IPS DF 4.7 (cell line): ENCODE data around the gene PRRG1.
"Not testable (repeated sequence)": the region's sequence is repeated elsewhere in the genome, so short reads cannot be mapped to it uniquely, and the experiment has no call there.

ENCODE experiments used
- DNase-seq: peaks from one replicate; pipeline ENCODE4 v3.0.0-alpha.2; 2013; ENCODE audit warnings: low spot score; ENCODE audit errors: extremely low read depth

PRRG1 gene

GRCh38 chrX:37349221-37350033 is at the start of gene PRRG1:
Gene PRRG1, plus strand, starts transcription at chrX:37349364. Its CDS starts 56,886 bp downstream, at chrX:37406250.
- DNase-seq, result no peak

GRCh38 chrX:37302569-37302968 is 46.6 kb upstream of the PRRG1 start:
- no peak for DNase-seq

- DNase-seq, result not testable (repeated sequence)
Observed at GRCh38 chrX:37305238-37305637, 43.9 kb upstream of the PRRG1 start.

- no peak for DNase-seq
Observed at GRCh38 chrX:37314531-37314930, 34.6 kb upstream of the PRRG1 start.

GRCh38 chrX:37315511-37316248 is 33.5 kb upstream of the PRRG1 start:
- no peak for DNase-seq

GRCh38 chrX:37320541-37321203 is 28.5 kb upstream of the PRRG1 start:
- no peak for DNase-seq

- DNase-seq, result no peak
Observed at GRCh38 chrX:37330642-37331041, 18.5 kb upstream of the PRRG1 start.

GRCh38 chrX:37331546-37331945 is 17.6 kb upstream of the PRRG1 start:
- DNase-seq, result no peak

GRCh38 chrX:37332055-37332454 is 17.1 kb upstream of the PRRG1 start:
- no peak for DNase-seq

GRCh38 chrX:37332987-37333658 is 16.0 kb upstream of the PRRG1 start:
- DNase-seq, result no peak

GRCh38 chrX:37347420-37347819 is 1.7 kb upstream of the PRRG1 start:
- no peak for DNase-seq

- no peak for DNase-seq
Observed at GRCh38 chrX:37348231-37348970, 763 bp upstream of the PRRG1 start.

- DNase-seq, result no peak
Observed at GRCh38 chrX:37348971-37349220, 268 bp upstream of the PRRG1 start.

GRCh38 chrX:37350034-37350365 is 836 bp downstream of the PRRG1 start:
- DNase-seq, result no peak

- DNase-seq, result no peak
Observed at GRCh38 chrX:37353646-37354045, 4.5 kb downstream of the PRRG1 start.

- DNase-seq, result no peak
Observed at GRCh38 chrX:37357436-37357835, 8.3 kb downstream of the PRRG1 start.

GRCh38 chrX:37361596-37361995 is 12.4 kb downstream of the PRRG1 start:
- DNase-seq, result no peak

- no peak for DNase-seq
Observed at GRCh38 chrX:37364666-37365065, 15.5 kb downstream of the PRRG1 start.

GRCh38 chrX:37367946-37368345 is 18.8 kb downstream of the PRRG1 start:
- no peak for DNase-seq

- no peak for DNase-seq
Observed at GRCh38 chrX:37370499-37371141, 21.5 kb downstream of the PRRG1 start.

- DNase-seq, result no peak
Observed at GRCh38 chrX:37371578-37371991, 22.4 kb downstream of the PRRG1 start.
